Adrenal gland (tissue), 5 donors: Measurements from ENCODE around the gene CLEC17A.

ENCODE experiments used
- CTCF ChIP-seq, 6 experiments: fragments of 450-650 bp in 4 of 6; fragments of 200-600 bp in 2 of 6; sonication (generic) in 1 of 6; IDR thresholded peaks; 1 replicate in 5 of 6; 2 replicates in 1 of 6; pipeline versions ENCODE4 v1.5.1 to v1.8.0; 2016 to 2021; ENCODE audit warnings: antibody characterized with exemption in 6 of 6, mild to moderate bottlenecking in 2 of 6, moderate library complexity in 1 of 6
- POLR2A ChIP-seq, 2 donors: fragments of 450-650 bp; IDR thresholded peaks; one replicate each; pipeline ENCODE4 v1.6.1; 2017; ENCODE audit warnings: antibody characterized with exemption in 2 of 2, mild to moderate bottlenecking in 2 of 2, moderate library complexity in 1 of 2
- donor health status: DM: no; HTN: no; CAD: no.

- TF ChIP-seq CTCF (IDR thresholded peaks at IDR 0.05) (no peak), POLR2A (IDR thresholded peaks at IDR 0.05) (no peak)
Observed at GRCh38 chr19:14612657-14613056, 29.8 kb downstream of the CLEC17A start.
